Caco-2 (cell line): ENCODE results near the gene MYO10. TPM values are rescaled to one million over a fixed set of nuclear protein-coding genes. Genes with fewer than 3 reads are reported as not detected.
"Not testable (repeated sequence)": the region's sequence is repeated elsewhere in the genome, so short reads cannot be mapped to it uniquely, and the experiment has no call there.

Experiments used
- BruUV-seq: library from RNA; stranded (reverse); fragments of 400-500 nt; replicated peaks from 2 replicates; lab custom pipeline; 2021; lab: Mats Ljungman, UMichigan
- CTCF ChIA-PET: fragments of 300-600 bp; sonication (Branson Sonifier 250); formaldehyde crosslinking; loops from one replicate; lab custom pipeline; 2022; ENCODE audit warnings: antibody characterized with exemption; lab: Charles Lee
- POLR2A ChIA-PET: fragments of 300-600 bp; sonication (Branson Sonifier 250); formaldehyde crosslinking; loops from one replicate; lab custom pipeline; 2022; ENCODE audit warnings: antibody characterized with exemption; lab: Charles Lee
- DNase-seq, 2 experiments: peaks; one replicate each; pipeline versions ENCODE4 v3.0.0 to v3.0.0-alpha.2; 2020 to 2022
- H3K27me3 ChIP-seq: replicated peaks from 2 replicates; pipeline ENCODE4 v1.6.0; 2011; ENCODE audit warnings: low read length; ENCODE audit not compliant: control insufficient read depth, insufficient read depth
- H3K36me3 ChIP-seq: 2 replicates; pipeline ENCODE4 v1.5.1; 2011; ENCODE audit warnings: low read length; ENCODE audit not compliant: control insufficient read depth, insufficient read depth
- H3K4me1 ChIP-seq: fragments of 250-450 bp; sonication (Bioruptor Pico); 2 replicates; pipeline ENCODE4 v1.5.1; 2020; ENCODE audit warnings: mild to moderate bottlenecking
- H3K4me3 ChIP-seq: 2 replicates; pipeline ENCODE4 v1.5.1; 2011; ENCODE audit warnings: low read depth, mild to moderate bottlenecking, control low read depth, low read length
- H3K9me3 ChIP-seq: fragments of 250-450 bp; sonication (Bioruptor Pico); 2 replicates; pipeline ENCODE4 v1.5.1; 2020; ENCODE audit warnings: mild to moderate bottlenecking, moderate library complexity
- H3K27ac Mint-ChIP-seq: one replicate; pipeline ENCODE4 v1.8.0; 2022; ENCODE audit warnings: mixed read lengths; ENCODE audit not compliant: unreplicated experiment
- H3K27me3 Mint-ChIP-seq: one replicate; pipeline ENCODE4 v1.8.0; 2022; ENCODE audit warnings: mixed read lengths; ENCODE audit not compliant: insufficient read depth, unreplicated experiment
- H3K36me3 Mint-ChIP-seq: one replicate; pipeline ENCODE4 v1.8.0; 2022; ENCODE audit warnings: mild to moderate bottlenecking, mixed read lengths; ENCODE audit not compliant: insufficient read depth, unreplicated experiment
- H3K4me1 Mint-ChIP-seq: one replicate; pipeline ENCODE4 v1.8.0; 2022; ENCODE audit warnings: low read depth, mixed read lengths; ENCODE audit not compliant: unreplicated experiment
- H3K4me3 Mint-ChIP-seq: one replicate; pipeline ENCODE4 v1.8.0; 2022; ENCODE audit warnings: mild to moderate bottlenecking, moderate library complexity, mixed read lengths; ENCODE audit not compliant: unreplicated experiment
- H3K9me3 Mint-ChIP-seq: one replicate; pipeline ENCODE4 v1.8.0; 2022; ENCODE audit warnings: mixed read lengths; ENCODE audit not compliant: unreplicated experiment
- intact Hi-C: fragments of 100-400 bp; cut with micrococcal nuclease; formaldehyde crosslinking; loops from one replicate; pipeline ENCODE4 v1.10.0; 2022; ENCODE audit not compliant: unreplicated experiment
- total RNA-seq: library from RNA; stranded (reverse); gene quantifications from 2 replicates; pipeline ENCODE4 v1.2.3, GENCODE V29; 2022
- TF ChIP-seq, protein P1 (sequence below), 2 experiments: fragments of 200-600 bp in 1 of 2; IDR thresholded peaks; 1 replicate in 1 of 2; 2 replicates in 1 of 2; pipeline versions ENCODE4 v1.5.1 to v1.8.0; 2011 to 2022; ENCODE audit warnings: antibody characterized with exemption in 1 of 2, control low read depth in 1 of 2, inconsistent platforms in 1 of 2, low read depth in 1 of 2, low read length in 1 of 2, mild to moderate bottlenecking in 1 of 2, moderate library complexity in 1 of 2; ENCODE audit not compliant: insufficient read depth in 1 of 2, severe bottlenecking in 1 of 2, unreplicated experiment in 1 of 2

Gene MYO10
- total RNA-seq, 1 experiment from 2014 or later, result 67.6 TPM

- POLR2A ChIA-PET, result no interaction called here
- DNase-seq, result no peak
- no peaks in the 10 kb centered on the region for H3K9me3 ChIP-seq
- TF ChIP-seq, protein P1, sequence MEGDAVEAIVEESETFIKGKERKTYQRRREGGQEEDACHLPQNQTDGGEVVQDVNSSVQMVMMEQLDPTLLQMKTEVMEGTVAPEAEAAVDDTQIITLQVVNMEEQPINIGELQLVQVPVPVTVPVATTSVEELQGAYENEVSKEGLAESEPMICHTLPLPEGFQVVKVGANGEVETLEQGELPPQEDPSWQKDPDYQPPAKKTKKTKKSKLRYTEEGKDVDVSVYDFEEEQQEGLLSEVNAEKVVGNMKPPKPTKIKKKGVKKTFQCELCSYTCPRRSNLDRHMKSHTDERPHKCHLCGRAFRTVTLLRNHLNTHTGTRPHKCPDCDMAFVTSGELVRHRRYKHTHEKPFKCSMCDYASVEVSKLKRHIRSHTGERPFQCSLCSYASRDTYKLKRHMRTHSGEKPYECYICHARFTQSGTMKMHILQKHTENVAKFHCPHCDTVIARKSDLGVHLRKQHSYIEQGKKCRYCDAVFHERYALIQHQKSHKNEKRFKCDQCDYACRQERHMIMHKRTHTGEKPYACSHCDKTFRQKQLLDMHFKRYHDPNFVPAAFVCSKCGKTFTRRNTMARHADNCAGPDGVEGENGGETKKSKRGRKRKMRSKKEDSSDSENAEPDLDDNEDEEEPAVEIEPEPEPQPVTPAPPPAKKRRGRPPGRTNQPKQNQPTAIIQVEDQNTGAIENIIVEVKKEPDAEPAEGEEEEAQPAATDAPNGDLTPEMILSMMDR (IDR thresholded peaks at IDR 0.05; ENCODE audit: insufficient read depth in 1 of 2, low read depth in 1 of 2, low read length in 1 of 2, severe bottlenecking in 1 of 2, unreplicated experiment in 1 of 2), result peak in 1 of 2 experiments; percentile 6
- no peaks in the 10 kb centered on the region for H3K9me3 Mint-ChIP-seq
- intact Hi-C loops, result loop anchor here (5.0 kb wide), 1 partner anchor 451 kb away; no protein-coding TSS in a partner anchor
- no peak overlapping the region for H3K27ac Mint-ChIP-seq
- H3K36me3 ChIP-seq, result no peaks in the 10 kb centered on the region; the same call in 1 of the 2 replicates
- CTCF ChIA-PET, result no interaction called here
- H3K36me3 Mint-ChIP-seq, result peaks cover 86% of the 10 kb centered on the region
- no peaks in the 10 kb centered on the region for H3K27me3 Mint-ChIP-seq
- peaks cover 11% of the 10 kb centered on the region for H3K4me1 ChIP-seq
- no peak overlapping the region for H3K4me3 Mint-ChIP-seq
- peaks cover 30% of the 10 kb centered on the region for H3K4me1 Mint-ChIP-seq
- BruUV-seq, result no TSS peak
- no peak overlapping the region for H3K4me3 ChIP-seq
- H3K27me3 ChIP-seq, result no peaks in the 10 kb centered on the region
These were observed 195.2 kb downstream of the MYO10 start for GRCh38 chr5:16740811-16741392.

DNA sequence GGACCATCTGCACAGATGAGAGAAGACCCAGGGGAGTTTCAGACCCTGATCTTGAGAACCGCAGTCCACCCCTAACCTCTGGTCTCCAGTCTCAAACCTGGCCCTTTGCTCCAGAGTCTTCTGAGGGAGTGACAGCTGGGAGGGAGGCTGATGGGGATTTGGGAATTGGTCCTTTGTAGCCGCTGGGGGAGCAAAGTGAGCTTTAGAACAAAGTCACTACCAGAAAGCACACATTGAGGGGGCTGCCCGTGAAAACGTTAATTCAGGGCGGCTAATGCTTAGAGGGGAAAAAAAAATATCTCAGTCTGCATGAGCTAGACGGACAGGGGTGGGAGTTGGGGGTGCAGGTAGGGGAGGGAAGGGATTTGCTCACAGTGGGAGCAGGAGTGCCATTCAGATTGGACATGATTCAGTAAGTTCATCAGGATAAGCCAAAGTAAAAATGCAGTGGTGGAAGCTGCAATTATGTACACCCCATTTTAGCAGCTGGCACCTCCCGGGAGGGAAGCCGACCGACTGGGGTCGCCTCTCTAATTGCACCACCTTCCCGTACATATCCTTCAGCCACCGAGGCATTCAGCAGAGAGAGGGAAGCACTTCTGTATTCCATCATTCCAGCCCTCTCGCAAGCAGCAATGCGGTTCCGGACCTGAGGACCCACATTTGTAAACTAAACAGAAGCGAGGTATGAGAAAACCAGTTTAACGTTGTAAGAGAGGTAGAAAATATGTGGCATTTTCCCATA lies 195.8 kb downstream of the MYO10 start:
- Histone ChIP-seq H3K27me3 (no peaks in the 10 kb centered on the region), H3K4me3 (no peak overlapping the region), H3K36me3 (no peaks in the 10 kb centered on the region; the same call in 1 of the 2 replicates), H3K9me3 (no peaks in the 10 kb centered on the region), H3K4me1 (peaks cover 16% of the 10 kb centered on the region)
- peaks cover 36% of the 10 kb centered on the region for H3K4me1 Mint-ChIP-seq
- intact Hi-C loops, result loop anchor here (5.0 kb wide), 1 partner anchor 452 kb away; no protein-coding TSS in a partner anchor
- TF ChIP-seq, protein P1 (IDR thresholded peaks at IDR 0.05; ENCODE audit: insufficient read depth in 1 of 2, low read depth in 1 of 2, low read length in 1 of 2, severe bottlenecking in 1 of 2, unreplicated experiment in 1 of 2), result no peak
- no peak overlapping the region for H3K4me3 Mint-ChIP-seq
- no peaks in the 10 kb centered on the region for H3K27me3 Mint-ChIP-seq
- no TSS peak for BruUV-seq
- H3K9me3 Mint-ChIP-seq, result no peaks in the 10 kb centered on the region
- DNase-seq, result no peak
- H3K36me3 Mint-ChIP-seq, result peaks cover 85% of the 10 kb centered on the region
- POLR2A ChIA-PET, result no interaction called here
- CTCF ChIA-PET, result no interaction called here
- H3K27ac Mint-ChIP-seq, result peak overlapping the region; percentile 26

- Mint-ChIP-seq H3K4me1 (peaks cover 31% of the 10 kb centered on the region), H3K27ac (peak overlapping the region; percentile 17), H3K36me3 (peaks cover 87% of the 10 kb centered on the region)
- H3K4me3 Mint-ChIP-seq, DNase-seq, H3K9me3 Mint-ChIP-seq, H3K9me3 ChIP-seq, H3K27me3 Mint-ChIP-seq, H3K27me3 ChIP-seq, BruUV-seq, POLR2A ChIA-PET, H3K36me3 ChIP-seq, CTCF ChIA-PET, H3K4me3 ChIP-seq: not testable (repeated sequence)
- intact Hi-C loops, result loop anchor here (5.0 kb wide), 1 partner anchor 151 kb away; no protein-coding TSS in a partner anchor
- peaks cover 20% of the 10 kb centered on the region for H3K4me1 ChIP-seq
These were observed 197.7 kb downstream of the MYO10 start for GRCh38 chr5:16738393-16738792.
